CD4-positive, CD25-positive, alpha-beta regulatory T cell (primary cell): ENCODE results near the gene COCH. TPM values are rescaled to one million over a fixed set of nuclear protein-coding genes. Genes with fewer than 3 reads are reported as not detected.
"Not testable (repeated sequence)": the region's sequence is repeated elsewhere in the genome, so short reads cannot be mapped to it uniquely, and the experiment has no call there.

Experiments
- ATAC-seq, 2 donors: fragments of 150-1000 bp; cut with Tn5 transposase; one replicate each; pipeline ENCODE4 v1.10.0; 2021; ENCODE audit warnings: low read depth in 2 of 2, moderate number of reproducible peaks in 2 of 2, moderate library complexity in 1 of 2
- DNase-seq, 3 donors: peaks; one replicate each; pipeline versions ENCODE4 v3.0.0 to v3.0.0-alpha.2; 2012 to 2022; ENCODE audit warnings: mixed read lengths in 1 of 3
- H3K27ac ChIP-seq: one replicate; pipeline ENCODE4 v1.7.0; 2013; ENCODE audit warnings: mild to moderate bottlenecking, low read length; ENCODE audit not compliant: insufficient read depth, poor library complexity, severe bottlenecking
- H3K27me3 ChIP-seq: one replicate; pipeline ENCODE4 v1.7.0; 2013; ENCODE audit warnings: low read length; ENCODE audit not compliant: control insufficient read depth, insufficient read depth
- H3K36me3 ChIP-seq: one replicate; pipeline ENCODE4 v1.7.0; 2013; ENCODE audit warnings: mild to moderate bottlenecking, low read length, moderate library complexity; ENCODE audit not compliant: control insufficient read depth, insufficient read depth
- H3K4me1 ChIP-seq: 2 replicates; pipeline ENCODE4 v1.7.0; 2013; ENCODE audit warnings: mild to moderate bottlenecking, low read length; ENCODE audit not compliant: insufficient read depth, control insufficient read depth, poor library complexity, severe bottlenecking
- H3K4me3 ChIP-seq: one replicate; pipeline ENCODE4 v1.7.0; 2013; ENCODE audit warnings: low read depth, mild to moderate bottlenecking, low read length, moderate library complexity
- H3K9me3 ChIP-seq, 2 experiments: 1 replicate in 1 of 2; 2 replicates in 1 of 2; pipeline ENCODE4 v1.7.0; 2013; ENCODE audit warnings: low read length in 2 of 2, mild to moderate bottlenecking in 1 of 2, moderate library complexity in 1 of 2; ENCODE audit not compliant: control insufficient read depth in 2 of 2
- H3K27ac Mint-ChIP-seq, 3 donors: one replicate each; pipeline ENCODE4 v1.8.0; 2020 to 2022; ENCODE audit warnings: mild to moderate bottlenecking in 3 of 3, mixed read lengths in 3 of 3, moderate library complexity in 2 of 3
- H3K27me3 Mint-ChIP-seq: one replicate; pipeline ENCODE4 v1.8.0; 2022; ENCODE audit warnings: mild to moderate bottlenecking, mixed read lengths
- H3K36me3 Mint-ChIP-seq: one replicate; pipeline ENCODE4 v1.8.0; 2020; ENCODE audit warnings: mixed read lengths
- H3K4me1 Mint-ChIP-seq, 4 donors: one replicate each; pipeline ENCODE4 v1.8.0; 2020 to 2022; ENCODE audit warnings: mixed read lengths in 4 of 4, mild to moderate bottlenecking in 1 of 4
- H3K4me3 Mint-ChIP-seq, 4 donors: one replicate each; pipeline ENCODE4 v1.8.0; 2020 to 2022; ENCODE audit warnings: mild to moderate bottlenecking in 4 of 4, mixed read lengths in 4 of 4, moderate library complexity in 3 of 4
- H3K9me3 Mint-ChIP-seq, 7 donors: one replicate each; pipeline ENCODE4 v1.8.0; 2020 to 2022; ENCODE audit warnings: mixed read lengths in 7 of 7, mild to moderate bottlenecking in 3 of 7, moderate library complexity in 2 of 7
- polyA plus RNA-seq, 4 donors: library from polyadenylated mRNA; unstranded; fragments of 300-500 nt; fragmentation: Illumina TruSeq; gene quantifications; one replicate each; pipeline ENCODE4 v1.2.3, GENCODE V29; 2021
- total RNA-seq: library from RNA; stranded (reverse); gene quantifications from one replicate; pipeline ENCODE4 v1.2.3, GENCODE V29; 2022

The COCH gene
- total and polyA plus RNA-seq, 5 donors from 2014 or later = 0.74 to 2.1 (median 1.0) TPM; not detected in 2

DNA sequence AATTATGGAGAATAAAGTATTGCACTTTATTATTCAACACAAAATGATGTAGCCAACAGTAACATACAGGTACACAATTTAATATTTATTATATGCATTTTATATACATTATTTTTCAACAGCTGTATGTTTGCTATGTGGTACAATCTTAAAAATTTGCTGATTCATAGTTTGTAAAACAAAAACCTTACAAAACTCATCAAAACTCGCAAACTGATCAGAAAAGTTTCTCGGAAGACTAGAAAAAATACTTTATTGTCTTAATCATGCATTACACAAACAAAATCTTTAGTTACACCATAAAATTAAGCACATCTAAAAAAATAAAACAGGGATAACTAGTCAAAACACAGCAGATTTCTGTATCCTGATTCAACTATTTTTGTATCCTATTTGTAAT is 19.5 kb downstream of the COCH start:
- Histone ChIP-seq H3K27ac (no peak overlapping the region), H3K36me3 (peaks cover 25% of the 10 kb centered on the region), H3K27me3 (no peaks in the 10 kb centered on the region), H3K9me3 (no peaks in the 10 kb centered on the region), H3K4me3 (no peak overlapping the region), H3K4me1 (no peaks in the 10 kb centered on the region)
- no peak overlapping the region for H3K27ac Mint-ChIP-seq
- H3K36me3 Mint-ChIP-seq = peaks cover 29% of the 10 kb centered on the region
- ATAC-seq = no peak
- H3K4me3 Mint-ChIP-seq = no peak overlapping the region
- H3K9me3 Mint-ChIP-seq = no peaks in the 10 kb centered on the region
- DNase-seq = no peak
- peaks cover 0 to 10% (median 4%) of the 10 kb centered on the region in 4 donors for H3K4me1 Mint-ChIP-seq
- H3K27me3 Mint-ChIP-seq = no peaks in the 10 kb centered on the region

DNA sequence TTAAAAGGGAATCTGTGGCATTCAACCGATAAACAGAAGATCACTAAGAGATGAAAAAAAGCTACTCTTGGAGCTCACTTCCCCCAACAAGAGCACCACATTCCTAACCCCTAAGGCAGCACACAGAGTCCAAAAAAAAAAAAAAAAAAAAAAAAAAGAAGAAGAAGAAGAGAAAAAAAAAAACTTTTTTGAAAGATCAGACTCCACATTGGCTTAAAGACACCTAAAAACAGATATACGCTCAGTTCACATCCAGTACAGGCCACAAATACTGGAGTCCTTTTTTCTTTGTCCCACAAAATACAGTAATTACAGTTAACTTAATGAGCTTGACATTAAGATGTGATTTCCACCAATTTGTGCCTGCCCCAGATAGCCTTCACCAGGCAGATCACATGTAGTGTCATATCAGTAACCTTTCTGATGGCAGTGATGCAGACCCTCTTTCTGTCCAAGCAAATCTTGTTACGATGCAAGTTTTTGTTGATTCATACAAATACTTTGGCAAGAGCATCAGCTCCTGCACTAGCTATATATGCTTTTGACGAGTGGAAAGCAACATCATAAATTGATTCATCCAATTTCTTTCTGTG is 20.7 kb downstream of the COCH start:
- peak overlapping the region in 1 of 3 donors; percentile 77 for H3K27ac Mint-ChIP-seq
- peaks cover 1 to 5% (median 4%) of the 10 kb centered on the region in 4 donors for H3K4me1 Mint-ChIP-seq
- H3K27me3 Mint-ChIP-seq = no peaks in the 10 kb centered on the region
- peaks cover 38% of the 10 kb centered on the region for H3K36me3 Mint-ChIP-seq
- Histone ChIP-seq H3K4me3 (no peak overlapping the region), H3K36me3 (peaks cover 30% of the 10 kb centered on the region), H3K27ac (no peak overlapping the region), H3K4me1 (no peaks in the 10 kb centered on the region), H3K27me3 (no peaks in the 10 kb centered on the region), H3K9me3 (no peaks in the 10 kb centered on the region)
- ATAC-seq = no peak
- H3K4me3 Mint-ChIP-seq = no peak overlapping the region
- DNase-seq = no peak
- H3K9me3 Mint-ChIP-seq = no peaks in the 10 kb centered on the region

GRCh38 chr14:30896435-30896834 is 22.1 kb downstream of the COCH start:
- H3K27ac Mint-ChIP-seq = no peak overlapping the region
- H3K27me3 ChIP-seq = no peaks in the 10 kb centered on the region
- H3K27ac ChIP-seq = no peak overlapping the region
- no peak overlapping the region for H3K4me3 Mint-ChIP-seq
- no peak for DNase-seq
- no peaks in the 10 kb centered on the region for H3K4me1 ChIP-seq
- H3K27me3 Mint-ChIP-seq = no peaks in the 10 kb centered on the region
- no peaks in the 10 kb centered on the region for H3K9me3 ChIP-seq
- H3K9me3 Mint-ChIP-seq = no peaks in the 10 kb centered on the region
- no peak overlapping the region for H3K4me3 ChIP-seq
- peaks cover 40% of the 10 kb centered on the region for H3K36me3 Mint-ChIP-seq
- peaks cover 33% of the 10 kb centered on the region for H3K36me3 ChIP-seq
- peaks cover 3 to 8% (median 4%) of the 10 kb centered on the region in 4 donors for H3K4me1 Mint-ChIP-seq
- ATAC-seq = no peak

DNA sequence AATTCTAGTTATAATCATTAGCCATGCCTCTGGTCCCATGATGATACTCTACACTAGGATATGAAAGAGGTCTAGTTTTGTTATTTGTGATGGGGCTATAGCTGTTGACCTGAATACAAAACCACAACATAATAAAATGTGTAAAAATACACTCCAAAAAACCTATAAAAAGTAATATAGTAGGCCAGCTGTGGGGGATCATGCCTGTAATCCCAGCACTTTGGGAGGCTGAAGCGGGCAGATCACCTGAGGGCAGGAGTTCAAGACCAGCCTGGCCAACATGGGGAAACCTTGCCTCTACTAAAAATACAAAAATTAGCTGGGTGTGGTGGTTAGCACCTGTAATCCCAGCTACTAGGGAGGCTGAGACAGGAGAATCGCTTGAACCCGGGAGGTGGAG is 22.8 kb downstream of the COCH start:
- H3K9me3 ChIP-seq, ATAC-seq, H3K4me1 ChIP-seq, H3K4me3 Mint-ChIP-seq, DNase-seq, H3K9me3 Mint-ChIP-seq, H3K27me3 Mint-ChIP-seq, H3K4me3 ChIP-seq, H3K27me3 ChIP-seq, H3K27ac ChIP-seq, H3K27ac Mint-ChIP-seq: not testable (repeated sequence)
- peaks cover 36% of the 10 kb centered on the region for H3K36me3 ChIP-seq
- Mint-ChIP-seq H3K4me1 (peaks cover 3 to 10% (median 4%) of the 10 kb centered on the region in 4 donors), H3K36me3 (peaks cover 45% of the 10 kb centered on the region)

DNA sequence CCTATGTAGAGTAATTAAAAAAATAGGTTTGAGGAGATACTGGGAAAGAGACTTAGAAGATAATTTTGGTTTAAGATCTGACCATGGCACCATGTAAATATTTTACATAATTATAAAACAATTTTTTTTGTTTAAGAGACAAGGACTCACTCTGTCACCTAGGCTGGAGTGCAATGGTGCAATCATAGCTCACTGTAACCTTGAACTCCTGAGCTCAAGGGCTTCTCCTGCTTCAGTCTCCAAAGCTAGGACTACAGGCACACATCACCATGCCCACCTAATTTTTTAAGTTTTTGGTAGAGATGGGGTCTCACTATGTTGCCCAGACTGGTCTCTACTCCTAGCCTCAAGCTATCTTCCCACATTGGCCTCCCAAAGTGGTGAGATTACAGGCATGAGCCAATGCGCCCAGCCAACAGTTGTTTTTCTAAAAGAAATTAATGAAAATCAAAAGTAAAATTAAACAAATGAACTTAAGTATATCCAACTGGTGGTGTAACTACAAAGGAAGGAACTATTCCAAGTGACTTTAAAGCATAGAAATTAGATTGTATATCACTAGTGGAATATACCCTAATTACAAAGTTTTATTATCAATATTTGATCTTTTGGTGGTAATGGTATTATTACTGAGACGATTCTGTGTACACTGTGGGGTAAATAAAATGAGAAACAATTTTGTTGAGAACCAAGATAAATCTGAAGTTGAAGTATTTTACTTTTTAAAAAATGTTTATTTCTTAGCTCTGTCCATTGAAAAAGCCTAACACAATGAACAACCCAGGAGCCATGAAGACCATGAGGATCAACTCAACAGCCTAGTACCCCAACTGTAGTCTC is 29.1 kb downstream of the COCH start:
- peaks cover 39% of the 10 kb centered on the region for H3K36me3 ChIP-seq
- Mint-ChIP-seq H3K27ac (peak overlapping the region in 2 of 3 donors; percentile 5 to 13), H3K4me1 (peaks cover 0 to 10% (median 4%) of the 10 kb centered on the region in 4 donors), H3K4me3 (no peak overlapping the region), H3K9me3 (no peaks in the 10 kb centered on the region), H3K36me3 (peaks cover 40% of the 10 kb centered on the region), H3K27me3 (no peaks in the 10 kb centered on the region)
- DNase-seq = no peak
- no peaks in the 10 kb centered on the region for H3K27me3 ChIP-seq
- no peak overlapping the region for H3K27ac ChIP-seq
- no peak for ATAC-seq
- H3K4me3 ChIP-seq = no peak overlapping the region
- H3K4me1 ChIP-seq = no peaks in the 10 kb centered on the region
- no peaks in the 10 kb centered on the region for H3K9me3 ChIP-seq

DNA sequence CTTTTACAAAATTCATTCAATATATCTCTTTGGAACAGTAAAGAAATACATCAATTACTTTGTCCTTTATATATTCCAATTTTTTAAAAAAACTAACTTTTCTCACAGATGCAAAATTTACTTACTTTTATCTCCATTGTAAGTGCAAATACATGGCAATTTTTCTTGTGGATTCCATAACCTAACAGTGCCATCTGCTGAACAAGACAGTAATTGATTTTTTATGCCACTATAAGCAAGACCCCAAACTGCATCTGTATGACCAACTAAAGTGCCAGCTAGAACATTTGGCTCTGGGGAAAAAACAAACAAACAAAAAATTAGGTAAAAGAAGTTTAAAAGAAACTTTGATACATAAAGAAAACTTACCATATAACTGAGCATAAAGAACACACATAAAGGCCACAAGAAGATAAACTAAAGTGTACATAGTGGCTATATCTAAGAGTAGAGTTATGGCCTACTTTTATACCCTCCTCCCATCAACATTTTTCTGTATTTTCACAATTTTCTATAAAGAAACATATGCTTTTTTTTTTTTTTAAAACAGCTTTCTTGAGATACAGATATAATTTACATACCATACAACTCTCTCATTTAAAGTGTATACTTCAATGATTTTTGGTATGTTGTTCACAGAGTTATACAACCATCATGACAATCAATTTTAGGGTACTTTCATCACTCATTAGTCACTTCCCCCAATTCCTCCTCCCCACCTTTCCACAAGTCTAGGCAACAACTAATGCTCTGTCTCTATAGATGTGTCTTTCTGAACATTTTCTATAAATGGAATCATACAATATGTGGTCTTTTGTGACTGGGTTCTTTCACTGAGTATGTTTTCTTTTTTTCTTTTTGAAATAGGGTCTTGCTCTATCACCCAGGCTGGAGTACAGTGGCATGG is 32.6 kb downstream of the COCH start:
- peak in 1 of 3 donors; percentile 51 for DNase-seq
- Histone ChIP-seq H3K4me1 (no peaks in the 10 kb centered on the region), H3K27ac (no peak overlapping the region), H3K4me3 (no peak overlapping the region), H3K36me3 (peaks cover 57% of the 10 kb centered on the region), H3K9me3 (no peaks in the 10 kb centered on the region), H3K27me3 (no peaks in the 10 kb centered on the region)
- Mint-ChIP-seq H3K4me1 (peaks cover 0 to 10% (median 0%) of the 10 kb centered on the region in 4 donors), H3K36me3 (peaks cover 31% of the 10 kb centered on the region), H3K27me3 (no peaks in the 10 kb centered on the region), H3K4me3 (no peak overlapping the region), H3K27ac (no peak overlapping the region), H3K9me3 (no peaks in the 10 kb centered on the region)
- ATAC-seq = no peak

DNA sequence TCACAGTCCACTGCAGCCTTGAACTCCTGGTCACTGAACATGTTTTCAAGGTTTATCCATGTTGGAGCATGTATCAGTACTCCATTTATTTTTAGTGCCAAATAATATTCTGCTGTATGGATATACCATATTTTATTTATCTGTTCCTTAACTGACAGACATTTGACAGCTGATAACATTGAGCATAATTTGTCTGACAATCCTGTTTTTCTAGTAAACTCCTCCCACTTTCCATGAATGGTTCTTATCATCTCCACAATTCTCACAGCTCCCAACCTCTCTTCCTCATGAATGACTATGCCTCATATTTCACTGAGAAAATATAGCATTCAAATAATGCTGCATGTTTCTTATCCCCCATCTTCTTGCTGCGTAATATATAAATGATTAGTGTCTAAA is 33.3 kb downstream of the COCH start:
- H3K27ac Mint-ChIP-seq = no peak overlapping the region
- ATAC-seq (no peak), DNase-seq (no peak)
- Histone ChIP-seq H3K9me3 (no peaks in the 10 kb centered on the region), H3K4me1 (no peaks in the 10 kb centered on the region), H3K4me3 (no peak overlapping the region), H3K27ac (no peak overlapping the region), H3K27me3 (no peaks in the 10 kb centered on the region), H3K36me3 (peaks cover 57% of the 10 kb centered on the region)
- no peaks in the 10 kb centered on the region for H3K9me3 Mint-ChIP-seq
- peaks cover 25% of the 10 kb centered on the region for H3K36me3 Mint-ChIP-seq
- H3K4me1 Mint-ChIP-seq = peaks cover 0 to 10% (median 0%) of the 10 kb centered on the region in 4 donors
- no peaks in the 10 kb centered on the region for H3K27me3 Mint-ChIP-seq
- no peak overlapping the region for H3K4me3 Mint-ChIP-seq
